WERI-Rb-1 (cell line): ENCODE measurements around the gene ZPLD1.

Experiments
- DNase-seq: peaks from one replicate; pipeline ENCODE4 v3.0.0-alpha.2; 2020
- H3K27ac ChIP-seq: fragments of 250-450 bp; sonication (Bioruptor Pico); 2 replicates; pipeline ENCODE4 v1.5.1; 2020; ENCODE audit warnings: mild to moderate bottlenecking, moderate library complexity
- H3K27me3 ChIP-seq: fragments of 250-450 bp; sonication (Bioruptor Pico); 2 replicates; pipeline ENCODE4 v1.5.1; 2021; ENCODE audit warnings: mild to moderate bottlenecking, low read depth, moderate library complexity; ENCODE audit not compliant: insufficient read depth, severe bottlenecking
- H3K36me3 ChIP-seq: fragments of 250-450 bp; sonication (Bioruptor Pico); 2 replicates; pipeline ENCODE4 v1.5.1; 2020; ENCODE audit warnings: mild to moderate bottlenecking, moderate library complexity
- H3K4me3 ChIP-seq: 2 replicates; pipeline ENCODE4 v1.5.1; 2011; ENCODE audit warnings: low read depth, mild to moderate bottlenecking, control low read depth, low read length
- H3K9me3 ChIP-seq: fragments of 250-450 bp; sonication (Bioruptor Pico); 2 replicates; pipeline ENCODE4 v1.5.1; 2021; ENCODE audit warnings: mild to moderate bottlenecking, moderate library complexity; ENCODE audit not compliant: severe bottlenecking
- CTCF ChIP-seq: IDR thresholded peaks from 2 replicates; pipeline ENCODE4 v1.5.1; 2011; ENCODE audit warnings: low read depth, mild to moderate bottlenecking, control low read depth, inconsistent platforms, low read length

The ZPLD1 gene

DNA sequence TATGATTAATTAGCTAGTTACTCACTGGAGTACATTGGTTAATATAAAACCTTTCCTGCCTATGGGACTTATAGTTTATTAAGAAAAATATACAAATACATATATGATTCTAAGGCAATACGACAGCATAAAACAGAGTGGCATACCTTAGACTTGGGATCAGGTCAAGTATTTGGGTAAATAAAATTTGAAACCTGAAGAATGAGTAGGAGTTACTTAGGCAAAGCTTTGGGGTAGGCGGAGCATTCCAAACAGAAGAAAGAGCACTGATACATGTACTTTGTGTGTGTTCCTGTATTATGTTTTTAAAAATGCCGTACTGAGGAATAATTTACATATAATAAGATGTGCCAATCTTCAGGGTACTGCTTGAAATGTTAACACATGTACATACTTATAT is 15.1 kb downstream of the ZPLD1 start:
- DNase-seq, result no peak

GRCh38 chr3:102450976-102451375 is 16.2 kb downstream of the ZPLD1 start:
- DNase-seq, result no peak
- Histone ChIP-seq H3K4me3 (no peak overlapping the region), H3K36me3 (no peaks in the 10 kb centered on the region), H3K9me3 (no peaks in the 10 kb centered on the region), H3K27me3 (no peaks in the 10 kb centered on the region), H3K27ac (no peak overlapping the region)
- TF ChIP-seq CTCF, result no peak

More for the DNA sequence above, 15.1 kb downstream of the ZPLD1 start:
- no peaks in the 10 kb centered on the region for H3K27me3 ChIP-seq
- no peaks in the 10 kb centered on the region for H3K9me3 ChIP-seq
- TF ChIP-seq CTCF, result no peak
- no peak overlapping the region for H3K4me3 ChIP-seq
- H3K27ac ChIP-seq, result no peak overlapping the region
- H3K36me3 ChIP-seq, result no peaks in the 10 kb centered on the region

DNA sequence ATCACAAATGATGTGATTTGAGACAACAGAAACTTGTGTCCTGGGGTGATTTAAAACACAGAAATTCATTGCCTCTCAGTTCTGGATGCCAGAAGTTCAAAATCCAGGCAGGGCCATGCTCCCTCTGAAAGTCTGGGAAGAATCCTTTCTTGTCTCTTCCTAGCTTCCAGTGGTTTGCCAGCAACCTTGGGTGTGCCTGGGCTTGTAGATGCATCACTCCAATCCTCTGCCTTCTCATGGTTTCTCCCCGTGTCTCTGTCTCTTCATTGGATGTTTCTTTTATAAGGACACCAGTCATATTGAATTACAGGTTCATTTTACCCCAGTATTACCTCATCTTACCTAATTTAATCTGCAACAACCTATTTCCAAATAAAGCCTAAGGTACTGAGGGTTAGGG is 16.7 kb downstream of the ZPLD1 start:
- H3K27ac ChIP-seq, result no peak overlapping the region
- no peak overlapping the region for H3K4me3 ChIP-seq
- no peak for DNase-seq
- H3K9me3 ChIP-seq, result no peaks in the 10 kb centered on the region
- H3K36me3 ChIP-seq, result no peaks in the 10 kb centered on the region
- no peak for TF ChIP-seq CTCF
- no peaks in the 10 kb centered on the region for H3K27me3 ChIP-seq

- no peak for TF ChIP-seq CTCF
- no peaks in the 10 kb centered on the region for H3K27me3 ChIP-seq
- no peak overlapping the region for H3K27ac ChIP-seq
- DNase-seq, result no peak
- no peaks in the 10 kb centered on the region for H3K9me3 ChIP-seq
- no peak overlapping the region for H3K4me3 ChIP-seq
- no peaks in the 10 kb centered on the region for H3K36me3 ChIP-seq
Measured at GRCh38 chr3:102454181-102454580, 19.4 kb downstream of the ZPLD1 start.

- H3K27ac ChIP-seq, result no peak overlapping the region
- H3K27me3 ChIP-seq, result no peaks in the 10 kb centered on the region
- H3K36me3 ChIP-seq, result no peaks in the 10 kb centered on the region
- no peak for DNase-seq
- no peaks in the 10 kb centered on the region for H3K9me3 ChIP-seq
- no peak for TF ChIP-seq CTCF
- H3K4me3 ChIP-seq, result no peak overlapping the region
Measured at GRCh38 chr3:102457644-102458043, 22.8 kb downstream of the ZPLD1 start.

DNA sequence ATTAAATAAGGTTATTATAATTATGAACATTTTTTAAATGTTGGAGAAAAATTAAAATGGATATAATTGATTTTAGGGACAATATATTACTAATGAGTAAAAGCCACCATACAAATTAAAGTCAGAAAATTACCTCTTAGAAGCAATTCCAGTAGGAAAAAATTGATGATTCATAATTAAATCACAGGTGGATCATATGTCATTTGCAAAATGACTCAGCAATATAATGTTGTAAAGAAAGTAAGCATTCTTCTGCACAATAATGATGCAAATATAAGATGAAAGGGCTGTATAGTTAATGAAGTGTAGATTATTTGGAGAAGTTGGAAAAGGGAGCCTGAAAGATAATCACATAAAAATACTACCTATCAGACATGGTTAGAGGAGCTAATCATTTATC is 25.8 kb downstream of the ZPLD1 start:
- Histone ChIP-seq H3K9me3 (no peaks in the 10 kb centered on the region), H3K36me3 (no peaks in the 10 kb centered on the region)
- no peak for DNase-seq

More for the DNA sequence above, 25.8 kb downstream of the ZPLD1 start:
- H3K27me3 ChIP-seq, result no peaks in the 10 kb centered on the region
- H3K27ac ChIP-seq, result no peak overlapping the region
- no peak overlapping the region for H3K4me3 ChIP-seq
- TF ChIP-seq CTCF, result no peak
